ENCODE measurements around the gene CCDC92. TPM values are rescaled to one million over a fixed set of nuclear protein-coding genes. Genes with fewer than 3 reads are reported as not detected.

CCDC92 gene
- total RNA-seq, 4 donors from 2014 or later = 6.5 to 17.1 (median 10.6) TPM

DNA sequence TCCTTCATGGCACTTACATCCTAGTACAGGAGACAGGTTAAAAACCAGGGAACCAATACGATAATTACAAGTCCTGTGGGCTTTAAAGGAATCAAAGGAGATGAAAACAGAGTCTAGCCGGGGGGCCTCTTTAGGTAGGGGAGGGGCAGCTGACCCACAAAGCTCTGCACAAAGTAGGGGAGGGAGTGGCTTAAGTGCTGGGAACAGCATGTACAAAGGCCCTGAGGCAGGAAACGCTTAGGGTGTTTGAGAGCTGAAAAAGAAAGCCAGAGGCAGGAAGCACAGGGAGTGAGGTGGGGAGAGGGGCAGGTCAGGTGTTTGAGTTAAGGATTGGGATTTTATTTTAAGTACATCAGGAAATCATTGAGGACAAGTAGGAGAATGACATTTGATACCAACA is 38.1 kb upstream of the CCDC92 start:
- Histone ChIP-seq H3K4me1 (peaks cover 5% of the 10 kb centered on the region), H3K9me3 (no peaks in the 10 kb centered on the region), H3K4me3 (no peak overlapping the region), H3K27me3 (no peaks in the 10 kb centered on the region), H3K36me3 (peaks cover 35% of the 10 kb centered on the region), H3K27ac (no peak overlapping the region)
- WGBS = 76% methylated on average over 3 of the region's 3 CpGs
- TF ChIP-seq CTCF (IDR thresholded peaks at IDR 0.05) = no peak
- no peak for TF ChIP-seq POLR2AphosphoS5 (IDR thresholded peaks at IDR 0.05)
- TF ChIP-seq EP300 (IDR thresholded peaks at IDR 0.05) = no peak
- no peak for TF ChIP-seq POLR2A (IDR thresholded peaks at IDR 0.05)
- DNase-seq (ENCODE audit: low spot score in 2 of 2) = no peak

GRCh38 chr12:124009781-124010180 is 37.1 kb upstream of the CCDC92 start:
- no peak for TF ChIP-seq POLR2A (IDR thresholded peaks at IDR 0.05)
- no peak for TF ChIP-seq EP300 (IDR thresholded peaks at IDR 0.05)
- no peak for TF ChIP-seq POLR2AphosphoS5 (IDR thresholded peaks at IDR 0.05)
- TF ChIP-seq CTCF (IDR thresholded peaks at IDR 0.05) = no peak
- DNase-seq (ENCODE audit: low spot score in 2 of 2) = no peak
- Histone ChIP-seq H3K27me3 (no peaks in the 10 kb centered on the region), H3K36me3 (peaks cover 35% of the 10 kb centered on the region), H3K9me3 (no peaks in the 10 kb centered on the region), H3K4me1 (peaks cover 5% of the 10 kb centered on the region), H3K27ac (no peak overlapping the region), H3K4me3 (no peak overlapping the region)
- WGBS = 93% methylated on average over 6 of the region's 6 CpGs

DNA sequence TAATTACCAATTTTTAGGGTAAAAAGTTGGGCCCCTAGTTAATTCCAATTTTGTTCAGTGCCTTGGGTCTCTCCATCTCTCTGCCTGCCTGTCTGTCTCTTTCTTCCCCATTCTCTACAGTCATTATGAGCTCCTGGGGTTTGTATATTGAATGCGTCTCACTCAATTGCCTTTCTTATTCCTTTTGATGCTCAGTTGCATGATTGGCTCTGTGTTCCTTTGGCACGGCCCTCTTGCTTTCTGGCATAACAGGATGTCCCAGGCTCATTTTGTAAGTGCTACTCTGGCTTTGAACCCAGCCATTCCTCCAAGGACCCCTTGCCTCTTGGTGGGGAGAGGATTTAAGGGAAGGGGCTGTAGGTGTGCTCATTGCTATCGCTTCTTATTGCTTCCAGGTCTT is 36.0 kb upstream of the CCDC92 start:
- no peak for DNase-seq (ENCODE audit: low spot score in 2 of 2)
- H3K36me3 ChIP-seq = peaks cover 38% of the 10 kb centered on the region

GRCh38 chr12:124007826-124008570 is 35.4 kb upstream of the CCDC92 start:
- Histone ChIP-seq H3K27me3 (no peaks in the 10 kb centered on the region), H3K4me1 (peaks cover 7% of the 10 kb centered on the region), H3K9me3 (no peaks in the 10 kb centered on the region), H3K4me3 (no peak overlapping the region), H3K36me3 (peaks cover 32% of the 10 kb centered on the region), H3K27ac (no peak overlapping the region)
- TF ChIP-seq POLR2AphosphoS5 (IDR thresholded peaks at IDR 0.05) (no peak), POLR2A (IDR thresholded peaks at IDR 0.05) (no peak), EP300 (IDR thresholded peaks at IDR 0.05) (no peak), CTCF (IDR thresholded peaks at IDR 0.05) (no peak)
- no peak for DNase-seq (ENCODE audit: low spot score in 2 of 2)
- WGBS = 67% methylated on average over 9 of the region's 9 CpGs

More for the DNA sequence above, 36.0 kb upstream of the CCDC92 start:
- H3K27ac ChIP-seq = no peak overlapping the region
- H3K9me3 ChIP-seq = no peaks in the 10 kb centered on the region
- no peak overlapping the region for H3K4me3 ChIP-seq
- H3K27me3 ChIP-seq = no peaks in the 10 kb centered on the region
- H3K4me1 ChIP-seq = peaks cover 5% of the 10 kb centered on the region
- WGBS = 78% methylated on average over 3 of the region's 3 CpGs
- no peak for TF ChIP-seq CTCF (IDR thresholded peaks at IDR 0.05)
- TF ChIP-seq POLR2AphosphoS5 (IDR thresholded peaks at IDR 0.05) = no peak
- no peak for TF ChIP-seq EP300 (IDR thresholded peaks at IDR 0.05)
- TF ChIP-seq POLR2A (IDR thresholded peaks at IDR 0.05) = no peak

DNA sequence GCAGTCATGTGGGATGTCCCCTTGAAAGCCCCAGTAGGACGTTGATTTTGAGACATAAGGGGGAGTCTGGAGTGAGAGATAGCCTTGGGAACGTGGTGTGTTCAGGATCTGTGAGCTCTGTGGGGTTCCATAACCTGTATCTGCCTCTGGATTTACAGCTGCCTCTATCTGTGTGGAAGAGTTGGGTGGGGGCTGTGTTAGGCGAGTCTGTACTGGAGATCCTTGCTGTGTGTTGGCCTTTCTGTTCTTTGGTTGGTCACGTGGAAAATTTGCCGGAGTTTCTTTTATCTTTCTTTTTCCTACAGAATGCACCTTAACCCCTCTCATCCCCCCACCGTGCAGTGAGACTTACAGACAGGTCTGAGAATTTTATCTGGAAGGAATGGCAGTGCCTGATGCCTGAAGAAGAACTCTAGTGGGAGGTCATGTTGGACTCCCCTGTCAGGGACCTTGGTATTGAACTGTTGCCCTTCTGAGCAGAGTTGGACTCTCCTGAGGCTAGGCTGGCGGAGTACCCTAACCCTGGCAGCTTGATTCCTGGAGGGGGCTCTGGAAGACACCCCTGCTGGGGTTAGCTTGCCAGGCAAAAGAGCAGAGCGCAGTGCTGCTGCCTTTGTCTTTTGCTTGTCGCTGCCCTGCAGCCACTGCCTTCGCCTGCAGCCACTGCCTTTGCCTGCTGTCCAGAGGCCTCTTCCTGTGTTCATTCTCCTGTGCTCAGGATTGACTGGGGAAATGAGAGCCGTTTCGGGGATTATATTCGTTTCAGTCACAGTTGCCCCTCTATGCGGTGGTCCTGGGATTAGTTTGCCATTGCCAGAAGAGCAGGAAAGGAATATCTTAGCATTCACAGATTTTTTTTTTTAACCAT is 34.4 kb upstream of the CCDC92 start:
- H3K27ac ChIP-seq = no peak overlapping the region
- DNase-seq (ENCODE audit: low spot score in 2 of 2) = no peak
- no peaks in the 10 kb centered on the region for H3K27me3 ChIP-seq
- H3K4me3 ChIP-seq = no peak overlapping the region
- peaks cover 12% of the 10 kb centered on the region for H3K4me1 ChIP-seq
- TF ChIP-seq CTCF (IDR thresholded peaks at IDR 0.05) = no peak
- no peak for TF ChIP-seq POLR2AphosphoS5 (IDR thresholded peaks at IDR 0.05)
- TF ChIP-seq EP300 (IDR thresholded peaks at IDR 0.05) = no peak
- TF ChIP-seq POLR2A (IDR thresholded peaks at IDR 0.05) = no peak
- WGBS = 78% methylated on average over 14 of the region's 14 CpGs
- peaks cover 24% of the 10 kb centered on the region for H3K36me3 ChIP-seq
- no peaks in the 10 kb centered on the region for H3K9me3 ChIP-seq

All from suprapubic skin (tissue), 4 donors.